NB4 (cell line): Measurements from ENCODE around the gene SLC9A8.

Experiments used
- MAX ChIP-seq: IDR thresholded peaks from 2 replicates; pipeline ENCODE4 v1.6.1; 2011; ENCODE audit warnings: low read depth, low read length
- POLR2A ChIP-seq: IDR thresholded peaks from 2 replicates; pipeline ENCODE4 v1.6.1; 2011; ENCODE audit warnings: mild to moderate bottlenecking; ENCODE audit not compliant: insufficient read length; ENCODE audit errors: extremely low read depth
- TF ChIP-seq, protein P1 (sequence below): IDR thresholded peaks from one replicate; pipeline ENCODE4 v1.5.1; 2012; ENCODE audit warnings: low read depth, low read length

DNA sequence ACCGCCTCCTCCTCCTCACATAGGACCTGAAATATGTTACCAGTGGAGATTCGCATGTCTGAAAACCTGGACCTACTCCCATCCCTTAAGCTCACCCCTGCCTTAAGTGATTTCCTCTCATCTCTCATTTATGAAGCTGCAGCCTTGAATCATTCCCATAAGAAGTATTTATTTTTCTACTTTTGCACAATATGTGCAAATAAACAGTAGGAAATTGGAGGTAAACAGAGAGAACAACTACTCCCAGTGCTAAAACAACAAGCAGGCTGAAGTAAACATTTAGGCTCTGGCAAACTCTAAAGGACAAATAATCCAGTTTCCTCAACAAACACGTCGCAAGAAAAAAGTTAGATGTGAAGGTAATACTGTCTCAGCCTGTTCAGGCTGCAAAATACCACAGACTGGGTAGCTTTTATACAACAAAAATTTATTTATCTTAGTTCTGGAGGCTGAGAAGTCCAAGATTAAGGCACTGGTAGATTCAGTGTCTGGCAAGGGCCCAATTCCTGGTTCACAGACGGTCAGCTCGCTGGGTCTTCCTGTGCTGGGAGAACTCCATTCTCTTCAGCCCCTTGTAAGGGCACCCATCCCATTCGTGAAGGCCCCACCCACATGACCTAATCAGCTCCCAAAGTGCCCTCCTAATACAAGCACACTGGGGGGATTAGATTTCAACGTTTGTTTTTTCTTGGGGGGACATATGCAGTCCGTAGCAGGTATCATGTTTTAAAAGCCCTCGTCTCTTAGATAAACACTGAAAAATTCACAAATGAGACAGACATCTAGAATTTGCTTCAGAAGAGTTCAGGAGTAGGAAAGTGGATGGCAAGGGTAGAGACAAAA lies 87.1 kb downstream of the SLC9A8 start:
- TF ChIP-seq, protein P1, sequence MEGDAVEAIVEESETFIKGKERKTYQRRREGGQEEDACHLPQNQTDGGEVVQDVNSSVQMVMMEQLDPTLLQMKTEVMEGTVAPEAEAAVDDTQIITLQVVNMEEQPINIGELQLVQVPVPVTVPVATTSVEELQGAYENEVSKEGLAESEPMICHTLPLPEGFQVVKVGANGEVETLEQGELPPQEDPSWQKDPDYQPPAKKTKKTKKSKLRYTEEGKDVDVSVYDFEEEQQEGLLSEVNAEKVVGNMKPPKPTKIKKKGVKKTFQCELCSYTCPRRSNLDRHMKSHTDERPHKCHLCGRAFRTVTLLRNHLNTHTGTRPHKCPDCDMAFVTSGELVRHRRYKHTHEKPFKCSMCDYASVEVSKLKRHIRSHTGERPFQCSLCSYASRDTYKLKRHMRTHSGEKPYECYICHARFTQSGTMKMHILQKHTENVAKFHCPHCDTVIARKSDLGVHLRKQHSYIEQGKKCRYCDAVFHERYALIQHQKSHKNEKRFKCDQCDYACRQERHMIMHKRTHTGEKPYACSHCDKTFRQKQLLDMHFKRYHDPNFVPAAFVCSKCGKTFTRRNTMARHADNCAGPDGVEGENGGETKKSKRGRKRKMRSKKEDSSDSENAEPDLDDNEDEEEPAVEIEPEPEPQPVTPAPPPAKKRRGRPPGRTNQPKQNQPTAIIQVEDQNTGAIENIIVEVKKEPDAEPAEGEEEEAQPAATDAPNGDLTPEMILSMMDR: no peak
- TF ChIP-seq MAX (no peak), POLR2A (no peak)
